Measurements from ENCODE around the gene COMMD10. TPM values are rescaled to one million over a fixed set of nuclear protein-coding genes. Genes with fewer than 3 reads are reported as not detected.

Gene COMMD10
- total RNA-seq, 2 experiments from 2014 or later = 16.7 to 20.8 TPM

DNA sequence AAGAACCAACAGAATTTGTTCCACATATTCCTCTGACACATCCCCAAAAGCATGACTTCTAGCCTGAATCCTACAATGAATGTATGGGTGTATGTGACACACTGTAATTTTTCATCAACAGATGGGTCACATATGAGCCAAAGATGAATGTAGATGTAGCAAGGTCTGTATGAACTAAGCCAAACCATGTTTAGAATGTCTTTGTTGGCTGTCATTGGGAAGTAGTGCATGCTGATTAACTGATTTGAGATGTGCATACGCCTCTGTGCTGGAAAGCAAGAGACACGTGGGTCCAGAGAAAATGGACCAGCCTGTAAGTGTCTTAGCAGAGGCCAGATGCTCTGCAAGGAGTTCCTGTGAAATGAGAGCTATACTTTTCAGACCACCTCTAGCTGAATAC is 222.0 kb downstream of the COMMD10 start:
- Mint-ChIP-seq H3K4me3 (no peak overlapping the region), H3K36me3 (ENCODE audit: low read depth) (peaks cover 85% of the 10 kb centered on the region), H3K27me3 (no peaks in the 10 kb centered on the region), H3K4me1 (ENCODE audit: low read depth) (no peaks in the 10 kb centered on the region), H3K9me3 (peaks cover 47% of the 10 kb centered on the region), H3K27ac (no peak overlapping the region)
- TF ChIP-seq, protein P1, sequence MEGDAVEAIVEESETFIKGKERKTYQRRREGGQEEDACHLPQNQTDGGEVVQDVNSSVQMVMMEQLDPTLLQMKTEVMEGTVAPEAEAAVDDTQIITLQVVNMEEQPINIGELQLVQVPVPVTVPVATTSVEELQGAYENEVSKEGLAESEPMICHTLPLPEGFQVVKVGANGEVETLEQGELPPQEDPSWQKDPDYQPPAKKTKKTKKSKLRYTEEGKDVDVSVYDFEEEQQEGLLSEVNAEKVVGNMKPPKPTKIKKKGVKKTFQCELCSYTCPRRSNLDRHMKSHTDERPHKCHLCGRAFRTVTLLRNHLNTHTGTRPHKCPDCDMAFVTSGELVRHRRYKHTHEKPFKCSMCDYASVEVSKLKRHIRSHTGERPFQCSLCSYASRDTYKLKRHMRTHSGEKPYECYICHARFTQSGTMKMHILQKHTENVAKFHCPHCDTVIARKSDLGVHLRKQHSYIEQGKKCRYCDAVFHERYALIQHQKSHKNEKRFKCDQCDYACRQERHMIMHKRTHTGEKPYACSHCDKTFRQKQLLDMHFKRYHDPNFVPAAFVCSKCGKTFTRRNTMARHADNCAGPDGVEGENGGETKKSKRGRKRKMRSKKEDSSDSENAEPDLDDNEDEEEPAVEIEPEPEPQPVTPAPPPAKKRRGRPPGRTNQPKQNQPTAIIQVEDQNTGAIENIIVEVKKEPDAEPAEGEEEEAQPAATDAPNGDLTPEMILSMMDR (IDR thresholded peaks at IDR 0.05) = no peak
- CTCF ChIA-PET = interaction anchor here (1.6 kb wide), 1 partner anchor 10 kb away, joined by 4 read pairs; no protein-coding TSS in a partner anchor
- DNase-seq = no peak
- ATAC-seq = no peak
- POLR2A ChIA-PET = no interaction called here
- intact Hi-C loops (cut with micrococcal nuclease) = no loop called here

DNA sequence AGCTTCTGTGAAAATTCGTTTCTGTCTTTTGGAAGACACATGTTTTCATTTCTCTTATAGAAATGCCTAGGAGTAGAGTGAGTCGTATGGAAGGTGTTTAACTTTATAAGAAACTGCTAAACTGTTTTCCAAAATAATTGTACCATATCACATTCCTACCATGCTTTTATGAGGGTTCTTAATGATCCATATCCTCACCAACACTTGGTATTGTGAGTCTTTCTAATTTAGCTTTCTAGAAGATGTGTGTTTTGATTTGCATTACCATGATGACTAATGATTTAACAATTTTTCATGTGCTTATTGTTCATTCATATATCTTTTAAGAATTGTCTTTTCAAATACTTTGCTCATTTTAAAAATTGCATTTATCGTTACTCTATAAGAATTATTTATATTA is 223.6 kb downstream of the COMMD10 start:
- Mint-ChIP-seq H3K36me3 (ENCODE audit: low read depth) (peaks cover 83% of the 10 kb centered on the region), H3K9me3 (peaks cover 49% of the 10 kb centered on the region), H3K4me3 (no peak overlapping the region), H3K4me1 (ENCODE audit: low read depth) (no peaks in the 10 kb centered on the region), H3K27me3 (no peaks in the 10 kb centered on the region), H3K27ac (no peak overlapping the region)
- DNase-seq (no peak), ATAC-seq (no peak)
- ChIA-PET POLR2A (no interaction called here), CTCF (no interaction called here)
- TF ChIP-seq, protein P1 (IDR thresholded peaks at IDR 0.05) = no peak
- intact Hi-C loops (cut with micrococcal nuclease) = no loop called here

DNA sequence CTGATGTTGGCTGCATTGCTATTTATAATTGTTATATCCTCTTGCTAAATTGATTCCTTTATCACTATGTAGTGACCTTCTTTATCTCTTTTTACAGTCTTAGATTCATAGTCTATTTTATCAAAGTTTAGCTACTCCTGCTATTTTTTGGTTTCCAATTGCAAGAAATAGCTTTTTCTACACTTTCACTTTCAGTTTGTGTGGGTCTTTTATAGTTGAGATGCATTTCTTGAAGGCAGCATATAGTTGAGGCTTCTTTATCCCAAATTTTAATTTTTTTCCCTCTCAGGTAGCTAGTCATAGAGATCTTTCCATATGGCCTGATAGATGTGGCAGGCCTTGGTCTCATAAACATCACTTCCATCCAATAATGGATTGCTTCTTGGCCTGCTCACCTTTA is 228.5 kb downstream of the COMMD10 start:
- no peaks in the 10 kb centered on the region for H3K4me1 Mint-ChIP-seq (ENCODE audit: low read depth)
- ChIA-PET CTCF (no interaction called here), POLR2A (no interaction called here)
- no peak overlapping the region for H3K4me3 Mint-ChIP-seq
- intact Hi-C loops (cut with micrococcal nuclease) = no loop called here
- no peaks in the 10 kb centered on the region for H3K27me3 Mint-ChIP-seq
- H3K36me3 Mint-ChIP-seq (ENCODE audit: low read depth) = peaks cover 72% of the 10 kb centered on the region
- H3K27ac Mint-ChIP-seq = no peak overlapping the region
- ATAC-seq (no peak), DNase-seq (no peak)
- TF ChIP-seq, protein P1 (IDR thresholded peaks at IDR 0.05) = no peak
- H3K9me3 Mint-ChIP-seq = peaks cover 27% of the 10 kb centered on the region

DNA sequence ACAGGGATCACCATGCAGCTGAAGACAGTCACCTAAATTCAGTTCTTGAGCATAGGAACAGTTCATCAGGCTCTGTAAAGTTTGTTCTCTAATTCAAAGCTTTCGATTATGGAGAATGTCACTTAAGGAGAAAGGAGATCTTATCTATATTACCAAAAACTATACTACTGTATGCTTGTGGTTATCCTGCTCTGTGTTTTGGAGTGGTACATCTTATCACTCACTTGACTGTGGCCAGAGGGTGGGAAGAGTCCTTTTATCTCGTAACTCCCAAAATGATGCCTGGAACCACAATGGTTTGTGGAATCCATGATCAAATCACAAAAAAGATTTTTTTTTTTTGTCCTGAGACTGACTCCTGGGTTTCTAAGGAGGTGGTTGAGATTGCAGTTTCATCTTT is 230.7 kb downstream of the COMMD10 start:
- Mint-ChIP-seq H3K27ac (no peak overlapping the region), H3K9me3 (peaks cover 26% of the 10 kb centered on the region), H3K4me1 (ENCODE audit: low read depth) (no peaks in the 10 kb centered on the region), H3K27me3 (no peaks in the 10 kb centered on the region), H3K36me3 (ENCODE audit: low read depth) (peaks cover 77% of the 10 kb centered on the region), H3K4me3 (no peak overlapping the region)
- CTCF ChIA-PET = no interaction called here
- POLR2A ChIA-PET = no interaction called here
- DNase-seq (no peak), ATAC-seq (no peak)
- TF ChIP-seq, protein P1 (IDR thresholded peaks at IDR 0.05) = no peak
- intact Hi-C loops (cut with micrococcal nuclease) = no loop called here

DNA sequence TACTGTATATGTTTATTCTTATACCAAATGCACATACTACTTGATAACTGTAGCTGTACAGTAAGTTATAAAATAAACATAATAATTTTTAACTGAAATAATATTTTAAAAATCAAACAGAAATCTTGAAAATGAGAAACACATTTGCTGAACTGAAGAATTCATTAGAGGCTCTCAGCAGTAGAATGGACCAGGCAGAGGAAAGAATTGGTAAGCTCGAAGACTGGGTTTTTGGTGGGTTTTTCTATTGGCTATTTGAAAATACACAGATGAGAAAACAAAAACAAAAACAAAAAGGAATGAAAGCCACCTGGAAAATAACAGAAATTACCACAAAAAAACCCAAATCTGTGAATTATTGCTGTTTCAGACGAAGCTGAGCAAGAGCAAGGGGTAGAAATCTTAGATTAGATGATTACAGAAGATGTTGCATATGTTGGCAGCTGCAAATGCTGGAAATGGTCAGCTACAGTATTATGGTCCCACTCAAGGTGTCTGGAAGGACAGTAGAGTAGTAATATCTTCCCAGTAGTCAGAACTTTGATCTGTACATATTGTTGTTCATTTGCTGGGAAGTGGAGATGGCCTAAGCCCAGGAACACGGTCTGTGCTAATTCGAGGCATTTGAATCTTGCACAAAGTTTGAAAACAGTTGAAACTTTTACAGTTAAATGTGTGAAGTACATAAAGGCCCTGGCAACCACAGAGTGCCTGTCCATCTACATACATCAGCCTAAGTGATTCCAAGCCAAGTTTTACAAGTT is 233.4 kb downstream of the COMMD10 start:
- no peaks in the 10 kb centered on the region for H3K27me3 Mint-ChIP-seq
- TF ChIP-seq, protein P1 (IDR thresholded peaks at IDR 0.05) = no peak
- POLR2A ChIA-PET = no interaction called here
- DNase-seq (no peak), ATAC-seq (no peak)
- intact Hi-C loops (cut with micrococcal nuclease) = no loop called here
- H3K4me3 Mint-ChIP-seq = no peak overlapping the region
- CTCF ChIA-PET = no interaction called here
- peaks cover 34% of the 10 kb centered on the region for H3K9me3 Mint-ChIP-seq
- H3K4me1 Mint-ChIP-seq (ENCODE audit: low read depth) = no peaks in the 10 kb centered on the region
- no peak overlapping the region for H3K27ac Mint-ChIP-seq
- H3K36me3 Mint-ChIP-seq (ENCODE audit: low read depth) = peaks cover 79% of the 10 kb centered on the region
